Activated CD8-positive, alpha-beta T cell treated with anti-CD3 and anti-CD28 coated beads for 36 hours (primary cell): ENCODE results near the gene HBA1. TPM values are rescaled to one million over a fixed set of nuclear protein-coding genes. Genes with fewer than 3 reads are reported as not detected.
"Not testable (repeated sequence)": the region's sequence is repeated elsewhere in the genome, so short reads cannot be mapped to it uniquely, and the experiment has no call there.

Source experiments
- ATAC-seq: fragments of 200-7000 bp; cut with Tn5 transposase; one replicate; pipeline ENCODE4 v1.10.0; 2021; ENCODE audit warnings: mild to moderate bottlenecking, moderate library complexity
- CTCF ChIA-PET: fragments of 350-600 bp; sonication (Branson Sonifier 250); formaldehyde crosslinking; loops from one replicate; lab custom pipeline; 2021; ENCODE audit warnings: antibody characterized with exemption; lab: Charles Lee
- POLR2A ChIA-PET: fragments of 350-600 bp; sonication (Branson Sonifier 250); formaldehyde crosslinking; loops from one replicate; lab custom pipeline; 2021; ENCODE audit warnings: antibody characterized with exemption; lab: Charles Lee
- DNase-seq: peaks from one replicate; pipeline ENCODE4 v3.0.0-alpha.2; 2020
- H3K27ac Mint-ChIP-seq: one replicate; pipeline ENCODE4 v1.8.0; 2021; ENCODE audit warnings: mild to moderate bottlenecking, mixed read lengths
- H3K27me3 Mint-ChIP-seq: one replicate; pipeline ENCODE4 v1.8.0; 2021; ENCODE audit warnings: mixed read lengths
- H3K36me3 Mint-ChIP-seq: one replicate; pipeline ENCODE4 v1.8.0; 2021; ENCODE audit warnings: low read depth, mixed read lengths
- H3K4me1 Mint-ChIP-seq: one replicate; pipeline ENCODE4 v1.8.0; 2021; ENCODE audit warnings: low read depth, mixed read lengths
- H3K4me3 Mint-ChIP-seq: one replicate; pipeline ENCODE4 v1.8.0; 2021; ENCODE audit warnings: mild to moderate bottlenecking, moderate library complexity, mixed read lengths
- H3K9me3 Mint-ChIP-seq: one replicate; pipeline ENCODE4 v1.8.0; 2021; ENCODE audit warnings: mixed read lengths
- CTCF ChIP-seq: fragments of 200-600 bp; IDR thresholded peaks from one replicate; pipeline ENCODE4 v1.8.0; 2022; ENCODE audit warnings: antibody characterized with exemption, mild to moderate bottlenecking
- intact Hi-C: fragments of 100-400 bp; cut with micrococcal nuclease; formaldehyde crosslinking; loops from one replicate; pipeline ENCODE4 v1.10.0; 2022
- total RNA-seq, 2 experiments: library from RNA; stranded (reverse); gene quantifications; one replicate each; pipeline ENCODE4 v1.2.3, GENCODE V29; 2021

The HBA1 gene
- total RNA-seq, 2 experiments from 2014 or later: not detected

GRCh38 chr16:154217-155030 lies 22.1 kb upstream of the HBA1 start:
- Mint-ChIP-seq H3K27me3 (peaks cover 28% of the 10 kb centered on the region), H3K36me3 (no peaks in the 10 kb centered on the region), H3K4me3 (peak overlapping the region; percentile 66), H3K4me1 (peaks cover 7% of the 10 kb centered on the region), H3K27ac (no peak overlapping the region), H3K9me3 (no peaks in the 10 kb centered on the region)
- intact Hi-C loops: no loop called here
- peak; percentile 50 for DNase-seq
- TF ChIP-seq CTCF: no peak
- CTCF ChIA-PET: no interaction called here
- POLR2A ChIA-PET: no interaction called here
- peak; percentile 59 for ATAC-seq

- intact Hi-C loops: no loop called here
- Mint-ChIP-seq H3K27ac (no peak overlapping the region), H3K9me3 (no peaks in the 10 kb centered on the region), H3K4me3 (peak overlapping the region; percentile 66), H3K27me3 (peaks cover 30% of the 10 kb centered on the region), H3K4me1 (peaks cover 7% of the 10 kb centered on the region), H3K36me3 (no peaks in the 10 kb centered on the region)
- ChIA-PET CTCF (interaction anchor here (1.6 kb wide), 1 partner anchor 90 kb away, joined by 7 read pairs; no protein-coding TSS in a partner anchor), POLR2A (no interaction called here)
- TF ChIP-seq CTCF: no peak
- ATAC-seq (no peak), DNase-seq (no peak)
Observed at GRCh38 chr16:155031-155398, 21.5 kb upstream of the HBA1 start.

- Mint-ChIP-seq H3K4me3 (no peak overlapping the region), H3K27ac (no peak overlapping the region), H3K9me3 (no peaks in the 10 kb centered on the region), H3K36me3 (no peaks in the 10 kb centered on the region), H3K4me1 (peaks cover 7% of the 10 kb centered on the region), H3K27me3 (peaks cover 39% of the 10 kb centered on the region)
- CTCF ChIA-PET: no interaction called here
- POLR2A ChIA-PET: no interaction called here
- no peak for TF ChIP-seq CTCF
- ATAC-seq (no peak), DNase-seq (no peak)
- intact Hi-C loops: no loop called here
Observed at GRCh38 chr16:159136-159849, 17.2 kb upstream of the HBA1 start.

- H3K9me3 Mint-ChIP-seq, H3K4me3 Mint-ChIP-seq, intact Hi-C loops, H3K4me1 Mint-ChIP-seq, ATAC-seq, DNase-seq, H3K27ac Mint-ChIP-seq, POLR2A ChIA-PET, H3K36me3 Mint-ChIP-seq, CTCF ChIA-PET: not testable (repeated sequence)
- H3K27me3 Mint-ChIP-seq: peaks cover 36% of the 10 kb centered on the region
Observed at GRCh38 chr16:160242-160641, 16.2 kb upstream of the HBA1 start.

GRCh38 chr16:160691-161190 lies 15.7 kb upstream of the HBA1 start:
- CTCF ChIA-PET: interaction anchor here (1.3 kb wide), 1 partner anchor 20 kb away, joined by 4 read pairs; the partner anchor contains the start of gene HBQ1
- no peak for TF ChIP-seq CTCF
- ATAC-seq: no peak
- H3K27me3 Mint-ChIP-seq: peaks cover 36% of the 10 kb centered on the region
- no peak for DNase-seq
- H3K4me3 Mint-ChIP-seq: no peak overlapping the region
- POLR2A ChIA-PET: no interaction called here
- H3K9me3 Mint-ChIP-seq: no peaks in the 10 kb centered on the region
- no peaks in the 10 kb centered on the region for H3K36me3 Mint-ChIP-seq
- H3K4me1 Mint-ChIP-seq: peaks cover 2% of the 10 kb centered on the region
- no peak overlapping the region for H3K27ac Mint-ChIP-seq
- intact Hi-C loops: no loop called here
